Fibroblast of upper back skin (primary cell): ENCODE results near the gene SLC8B1.

Experiments
- DNase-seq: peaks from one replicate; pipeline ENCODE4 v3.0.0-alpha.2; 2013

SLC8B1 gene

DNA sequence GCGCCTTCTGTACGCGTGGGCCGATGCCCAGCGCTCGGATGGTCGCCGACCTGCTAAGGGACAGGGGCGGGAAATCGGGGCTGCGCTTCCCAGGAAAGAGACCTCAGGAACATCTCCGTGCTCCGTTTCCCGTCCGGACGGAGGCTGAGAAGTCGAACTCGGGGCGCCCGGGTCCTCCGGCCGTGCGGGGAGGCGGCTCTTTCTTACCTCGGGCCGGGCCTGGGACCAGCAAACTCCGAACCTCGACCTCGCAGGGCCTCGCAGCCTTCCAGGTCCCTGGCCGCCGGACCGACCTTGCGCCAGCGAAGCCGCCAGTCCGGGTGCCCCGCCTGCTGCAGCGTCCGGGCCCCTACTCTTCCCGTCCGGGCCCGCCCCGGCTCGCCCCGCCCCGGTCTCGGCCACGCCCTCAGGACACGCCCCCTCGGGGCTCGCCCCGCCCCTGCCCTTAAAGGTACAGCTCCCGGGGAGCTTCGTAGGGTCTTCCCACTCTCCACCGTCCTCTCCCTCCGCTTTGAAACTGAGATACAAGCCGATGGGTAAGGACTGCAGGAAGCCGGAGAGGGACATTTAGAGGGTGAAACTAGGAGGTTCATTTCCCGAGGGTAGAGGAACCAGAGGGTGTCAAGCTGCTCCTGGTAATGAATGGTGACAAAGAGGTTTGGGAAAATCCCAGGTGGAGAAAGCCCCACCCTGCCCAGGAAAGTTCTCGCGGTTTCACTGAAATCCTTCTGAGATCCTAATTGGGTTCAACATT lies at the start of gene SLC8B1:
Gene SLC8B1 (minus strand): TSS at position 324 of the 754 bp plus-strand sequence. CDS start 2,231 bp downstream, outside the sequence.
- DNase-seq = peak; percentile 70

DNA sequence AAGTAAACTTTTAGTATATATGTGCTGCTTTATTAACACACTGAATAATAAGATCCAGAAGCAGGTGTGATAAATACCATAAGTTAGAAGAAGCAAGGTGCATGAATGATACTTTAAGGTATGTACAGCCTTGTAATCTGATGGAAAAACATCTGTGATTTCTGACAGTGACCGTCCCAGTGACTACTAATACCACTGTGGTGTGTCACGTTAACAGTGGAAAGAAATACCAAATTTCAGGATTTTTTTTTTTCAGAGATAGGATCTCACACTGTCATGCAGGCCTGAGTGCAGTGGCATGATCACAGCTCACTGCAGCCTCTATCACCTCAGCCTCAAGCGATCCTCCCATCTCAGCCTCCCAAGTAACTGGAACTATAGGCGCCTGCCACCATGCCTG lies 47.3 kb upstream of the SLC8B1 start:
- DNase-seq = no peak

DNA sequence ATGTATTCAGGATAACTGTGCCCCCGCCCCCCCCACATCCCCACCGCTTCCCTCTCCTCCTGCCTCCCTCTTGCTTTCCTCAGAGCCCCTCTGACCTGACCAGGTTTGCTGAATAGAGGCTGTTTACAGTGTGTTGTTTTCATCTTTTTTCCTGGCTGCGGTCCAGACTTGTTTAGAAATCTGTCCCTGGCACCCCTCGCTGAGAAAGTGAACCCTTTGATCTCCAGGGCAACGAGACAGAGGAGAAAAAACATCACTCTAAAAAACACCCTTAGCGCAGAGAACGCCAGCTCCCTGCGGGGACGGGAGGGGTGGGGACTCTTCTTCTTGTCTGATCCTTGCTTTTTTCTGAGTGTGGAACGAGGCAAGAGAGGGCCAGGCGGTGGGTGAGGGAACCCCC lies 46.3 kb upstream of the SLC8B1 start:
- DNase-seq = no peak

DNA sequence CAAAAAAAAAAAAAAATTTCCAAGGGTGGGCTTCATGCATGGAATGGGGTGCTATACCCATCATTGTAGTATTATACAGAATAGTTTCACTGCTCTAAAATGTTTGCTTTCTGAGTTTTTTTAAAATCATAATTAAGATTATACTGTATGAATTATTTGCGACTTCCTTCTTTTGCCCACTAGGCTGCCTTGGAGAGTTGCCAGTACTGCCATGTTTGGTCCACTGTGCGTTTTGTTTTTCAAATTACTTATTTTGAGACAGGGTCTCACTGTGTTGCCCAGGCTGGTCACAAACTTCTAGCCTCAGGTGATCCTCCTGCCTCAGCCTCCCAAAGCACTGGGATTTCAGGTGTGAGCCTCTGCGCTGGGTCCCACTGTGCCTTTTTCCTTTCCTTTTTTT lies 43.4 kb upstream of the SLC8B1 start:
- DNase-seq = no peak

DNA sequence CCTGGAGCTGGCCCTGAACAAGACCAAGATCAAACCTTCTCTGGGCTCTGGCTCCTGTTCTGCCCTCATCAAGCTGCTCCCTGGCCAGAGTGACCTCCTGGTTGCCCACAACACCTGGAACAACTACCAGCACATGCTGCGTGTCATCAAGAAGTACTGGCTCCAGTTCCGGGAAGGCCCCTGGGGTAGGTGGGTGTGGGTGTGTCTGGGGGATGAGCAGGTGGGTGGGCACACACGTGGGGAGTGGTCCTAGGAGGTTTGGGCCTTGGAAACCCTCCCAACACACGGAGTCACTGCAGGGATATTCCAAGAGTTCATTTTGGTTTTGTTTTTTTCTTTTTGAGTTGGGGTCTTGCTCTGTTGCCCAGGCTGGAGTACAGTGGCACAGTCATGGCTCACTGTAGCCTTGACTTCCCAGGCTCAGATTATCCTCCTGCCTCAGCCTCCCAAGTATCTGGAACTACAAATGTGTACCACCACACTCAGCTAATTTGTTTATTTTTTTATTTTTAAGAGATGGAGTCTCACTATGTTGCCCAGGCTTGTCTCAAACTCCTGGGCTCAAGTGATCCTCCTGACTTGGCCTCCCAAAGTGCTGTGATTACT lies 40.0 kb upstream of the SLC8B1 start:
- no peak for DNase-seq

DNA sequence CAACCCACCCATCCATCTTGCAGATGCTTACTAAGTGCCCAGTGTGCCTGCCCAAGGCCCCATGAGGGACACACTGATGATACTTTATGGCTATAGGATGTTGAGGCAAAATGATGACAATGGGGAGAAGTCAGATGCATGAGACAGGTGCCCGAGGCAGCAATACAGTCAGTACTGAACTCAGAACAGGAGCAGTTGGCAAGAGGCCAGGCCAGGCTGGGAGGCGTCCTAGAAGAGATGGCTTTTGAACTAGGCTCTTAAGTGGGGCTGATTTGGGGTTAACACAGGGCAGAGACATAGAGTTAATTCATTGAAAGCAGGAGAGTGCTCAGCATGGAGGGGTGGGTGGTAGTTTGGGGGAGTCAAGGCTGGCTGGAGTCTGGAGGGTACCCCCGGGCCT lies 39.1 kb upstream of the SLC8B1 start:
- no peak for DNase-seq

DNA sequence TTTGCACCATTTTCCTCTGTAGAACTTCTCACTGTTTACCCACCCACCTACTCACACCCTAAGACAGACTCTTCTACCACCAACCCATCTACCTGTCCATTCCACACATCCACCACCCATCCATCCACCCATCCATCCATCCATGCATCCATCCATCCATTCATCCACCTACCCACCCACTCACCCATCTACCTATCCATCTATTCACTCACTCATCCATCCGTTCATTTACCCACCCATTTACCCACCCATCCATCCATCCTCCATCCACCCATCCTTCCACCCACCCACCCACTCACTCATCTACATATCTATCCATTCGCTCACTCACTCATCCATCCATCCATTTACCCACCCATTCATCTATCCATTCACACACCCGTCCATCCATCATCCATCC lies 38.5 kb upstream of the SLC8B1 start:
- DNase-seq = no peak

DNA sequence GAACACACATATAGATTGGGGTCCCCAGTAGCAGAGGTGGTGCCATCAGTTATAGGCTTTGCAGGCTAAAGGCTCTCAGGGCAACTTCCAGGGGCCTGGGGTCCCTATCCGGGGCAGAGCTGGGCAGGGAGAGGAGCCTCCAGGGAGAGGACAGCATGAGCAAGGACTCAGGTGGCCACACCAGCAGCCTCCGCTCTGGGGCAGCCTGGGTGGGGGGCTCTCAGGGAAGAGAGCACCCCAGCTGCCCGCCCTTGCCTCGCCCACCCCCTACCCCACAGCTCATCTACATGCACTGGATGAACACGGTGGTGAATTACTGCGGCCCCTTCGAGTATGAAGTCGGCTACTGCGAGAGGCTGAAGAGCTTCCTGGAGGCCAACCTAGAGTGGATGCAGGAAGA lies 37.5 kb upstream of the SLC8B1 start:
- no peak for DNase-seq

DNA sequence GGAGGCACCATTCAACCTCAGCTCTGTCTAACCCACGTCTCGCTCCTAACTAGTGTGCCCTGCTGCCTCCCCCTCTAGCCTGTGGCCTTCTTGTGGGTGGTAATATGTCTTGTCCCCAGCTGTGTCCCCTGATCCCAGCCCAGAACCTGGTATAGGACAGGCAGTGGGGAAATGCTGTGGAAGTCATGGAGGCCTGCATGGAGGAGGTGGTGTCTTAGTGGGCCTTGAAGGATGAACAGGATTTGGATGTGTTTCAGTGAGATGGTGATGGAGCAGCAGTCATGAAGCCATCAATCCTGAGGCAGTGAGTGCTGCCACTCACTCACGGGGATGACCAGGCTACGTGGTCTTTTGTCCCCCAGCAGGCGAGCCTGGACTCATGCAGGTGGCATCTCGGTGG lies 36.9 kb upstream of the SLC8B1 start:
- no peak for DNase-seq

DNA sequence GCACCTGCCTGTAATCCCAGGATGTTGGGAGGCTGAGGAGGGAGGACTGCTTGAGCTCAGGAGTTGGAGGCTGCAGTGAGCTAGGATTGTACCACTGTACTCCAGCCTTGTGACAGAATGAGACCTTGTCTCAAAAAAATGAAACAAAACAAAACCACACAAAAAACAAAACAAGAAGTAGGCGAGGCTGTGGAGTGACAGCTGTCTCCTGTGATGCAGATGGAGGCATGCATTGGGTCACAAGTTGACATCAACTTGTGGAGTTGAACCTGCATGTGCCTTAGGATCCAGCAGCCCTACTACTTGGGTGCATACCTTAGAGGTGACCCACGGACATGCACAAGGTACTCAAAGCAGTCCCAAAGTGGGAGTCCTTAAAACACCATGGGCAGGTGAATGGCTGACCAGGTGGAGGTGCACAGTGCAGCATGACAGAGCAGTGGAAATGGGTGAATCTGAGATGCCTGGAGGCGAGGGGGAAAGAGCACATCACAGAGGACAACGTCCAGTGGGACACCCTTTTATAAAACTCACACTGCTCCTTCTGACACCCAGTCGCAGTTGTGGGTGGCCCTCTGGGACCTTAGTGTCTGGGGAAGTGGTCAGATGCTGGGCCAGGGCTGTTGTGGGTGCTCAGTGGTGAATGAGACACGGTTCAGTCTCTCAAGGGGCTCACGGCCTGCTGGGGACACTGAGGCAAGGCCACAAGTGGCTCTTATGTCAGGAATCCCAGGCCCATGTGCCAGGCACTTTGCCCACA lies 36.2 kb upstream of the SLC8B1 start:
- DNase-seq = no peak

DNA sequence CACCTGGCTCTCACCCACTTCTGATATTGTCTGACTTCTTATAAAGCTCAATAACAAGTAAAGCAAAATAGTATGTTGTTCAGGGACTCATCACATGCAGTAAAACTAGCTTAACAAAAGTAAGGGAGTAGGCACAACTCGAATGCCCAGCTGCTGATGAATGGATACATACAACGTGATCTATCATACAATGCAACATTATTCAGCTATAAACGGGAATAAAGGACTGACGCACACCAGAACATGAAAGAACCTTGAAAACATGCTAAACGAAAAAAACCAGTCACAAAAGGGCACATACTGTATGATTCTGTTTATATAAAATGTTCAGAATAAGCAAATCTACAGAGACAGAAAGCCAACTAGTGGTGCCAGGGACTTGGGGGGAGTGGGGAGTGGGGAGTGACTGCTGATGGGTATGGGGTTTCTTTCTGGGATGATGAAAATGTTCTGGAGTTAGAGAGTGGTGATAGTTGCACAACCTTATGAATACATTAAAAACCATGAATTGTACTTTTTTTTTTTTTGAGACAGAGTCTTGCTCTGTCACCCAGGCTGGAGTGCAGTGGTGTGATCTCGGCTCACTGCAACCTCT lies 34.6 kb upstream of the SLC8B1 start:
- DNase-seq = no peak

DNA sequence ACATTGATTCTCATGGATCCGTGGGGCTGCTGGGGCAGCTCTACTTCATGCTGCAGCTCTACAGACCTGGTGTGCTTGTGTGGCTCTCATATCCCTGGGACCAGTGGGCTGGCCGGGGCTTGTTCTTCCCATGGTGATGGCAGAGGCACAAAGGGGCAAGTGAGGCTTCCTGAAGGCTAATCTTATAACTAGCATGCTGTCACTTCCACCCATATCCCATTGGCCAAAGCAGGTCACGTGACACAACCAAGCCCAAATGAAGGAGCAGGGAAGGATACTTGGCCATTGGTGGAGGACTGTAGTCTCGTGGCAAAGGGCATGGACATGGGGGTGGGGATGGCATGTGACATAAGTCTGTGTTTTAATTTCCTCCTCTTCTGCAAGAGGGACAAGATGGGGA lies 33.4 kb upstream of the SLC8B1 start:
- no peak for DNase-seq

DNA sequence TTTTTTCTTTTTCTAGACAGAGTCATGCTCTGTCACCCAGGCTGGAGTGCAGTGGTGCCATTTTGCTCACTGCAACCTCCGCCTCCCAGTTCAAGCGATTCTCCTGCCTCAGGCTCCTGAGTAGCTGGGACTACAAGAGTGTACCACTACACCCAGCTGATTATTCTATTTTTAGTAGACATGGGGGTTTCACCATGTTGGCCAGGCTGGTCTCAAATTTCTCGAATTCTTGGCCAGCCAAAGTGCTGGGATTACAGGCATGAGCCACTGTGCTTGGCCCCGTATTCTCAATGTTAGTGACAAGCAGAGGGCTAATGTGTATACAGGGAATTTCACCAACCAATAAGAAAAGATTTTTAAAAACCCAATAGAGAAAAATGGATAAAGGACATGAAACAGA lies 31.9 kb upstream of the SLC8B1 start:
- no peak for DNase-seq

DNA sequence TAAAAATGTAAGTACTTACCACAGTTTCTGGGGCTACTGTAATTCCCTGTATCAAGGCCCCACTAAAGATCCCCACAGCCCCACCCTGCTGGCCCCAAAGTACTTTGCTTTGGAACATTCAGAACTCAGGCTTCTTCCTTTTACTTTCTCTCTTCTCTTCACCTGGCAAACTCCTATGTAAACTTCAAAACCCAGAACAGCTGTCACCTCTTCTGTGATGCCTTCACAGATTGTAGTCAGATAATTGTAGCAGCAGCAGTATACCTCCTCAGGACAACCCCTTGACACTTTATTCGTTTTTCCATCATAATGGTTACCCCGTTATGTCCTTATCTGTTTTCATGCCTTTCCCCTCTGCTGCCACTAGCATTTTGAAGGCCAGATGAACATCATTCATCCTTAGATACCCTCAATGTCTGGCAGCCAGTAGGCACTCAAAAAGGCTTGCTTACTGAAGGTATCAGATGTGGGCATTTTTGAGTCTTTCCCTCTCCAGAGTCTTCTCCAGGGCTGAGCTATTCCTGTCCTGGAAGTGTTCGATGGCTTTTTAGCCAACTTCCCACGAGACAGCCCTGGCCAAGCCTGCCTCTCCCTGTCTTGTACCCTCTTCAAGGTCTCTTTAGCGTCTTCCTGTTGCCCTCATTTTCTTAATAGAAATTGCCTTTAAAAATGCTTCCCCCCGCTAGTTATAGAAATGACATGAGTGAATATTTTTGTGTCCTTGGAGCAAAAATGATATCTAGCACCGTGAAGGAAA lies 30.9 kb upstream of the SLC8B1 start:
- DNase-seq = no peak

DNA sequence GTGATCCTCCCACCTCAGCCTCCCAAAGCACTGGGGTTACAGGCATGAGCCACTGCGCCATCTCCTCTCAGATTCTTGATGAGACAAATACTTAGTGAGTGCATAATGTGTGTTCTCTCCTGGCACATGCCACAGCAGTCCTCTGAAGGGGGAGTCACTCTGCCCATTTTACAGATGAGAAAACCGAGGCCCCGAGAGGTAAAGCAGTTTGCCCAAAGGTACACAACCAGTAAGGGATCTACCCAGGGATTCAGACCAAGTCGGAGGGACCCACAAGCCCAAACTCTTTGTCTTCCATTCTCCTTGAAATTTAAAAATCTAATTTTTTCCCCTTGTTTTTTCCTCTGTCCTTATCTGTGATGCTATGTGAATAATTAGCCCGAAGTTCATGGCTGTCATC lies 29.8 kb upstream of the SLC8B1 start:
- DNase-seq = no peak

DNA sequence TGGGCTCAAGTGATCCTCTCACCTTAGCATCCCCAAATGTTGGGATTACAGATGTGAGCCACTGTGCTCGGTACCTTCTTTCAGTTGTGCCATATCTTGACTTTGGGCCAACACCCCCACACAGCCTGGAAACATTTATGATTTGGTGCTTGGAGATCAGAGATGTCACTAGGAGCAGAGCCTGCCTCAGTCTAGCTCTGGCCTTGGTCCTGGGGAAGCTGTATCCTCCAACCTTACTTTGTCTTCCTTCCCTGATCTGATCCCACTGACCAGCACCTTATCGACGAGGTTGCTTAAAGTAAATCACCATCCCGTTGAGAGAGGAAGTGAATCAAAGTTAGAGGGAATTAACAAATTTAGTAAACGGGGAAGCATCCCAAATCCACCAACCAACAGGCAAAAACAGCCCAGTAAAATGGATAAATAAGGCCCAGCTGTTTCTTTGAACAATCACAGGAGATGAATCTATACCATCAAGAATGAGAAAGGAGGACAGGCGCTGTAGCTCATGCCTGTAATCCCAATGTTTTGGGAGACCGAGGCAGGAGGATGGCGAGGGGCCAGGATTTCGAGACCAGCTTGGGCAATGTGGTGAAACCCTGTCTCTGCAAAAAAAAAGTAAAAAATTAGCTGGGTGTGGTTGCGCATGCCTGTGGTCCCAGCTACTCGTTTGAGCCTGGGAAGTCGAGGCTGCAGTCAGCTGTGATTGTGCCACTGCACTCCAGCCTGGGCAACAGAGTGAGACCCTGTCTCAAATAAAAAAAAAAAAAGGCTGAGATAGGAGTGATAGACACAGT lies 26.9 kb upstream of the SLC8B1 start:
- no peak for DNase-seq

DNA sequence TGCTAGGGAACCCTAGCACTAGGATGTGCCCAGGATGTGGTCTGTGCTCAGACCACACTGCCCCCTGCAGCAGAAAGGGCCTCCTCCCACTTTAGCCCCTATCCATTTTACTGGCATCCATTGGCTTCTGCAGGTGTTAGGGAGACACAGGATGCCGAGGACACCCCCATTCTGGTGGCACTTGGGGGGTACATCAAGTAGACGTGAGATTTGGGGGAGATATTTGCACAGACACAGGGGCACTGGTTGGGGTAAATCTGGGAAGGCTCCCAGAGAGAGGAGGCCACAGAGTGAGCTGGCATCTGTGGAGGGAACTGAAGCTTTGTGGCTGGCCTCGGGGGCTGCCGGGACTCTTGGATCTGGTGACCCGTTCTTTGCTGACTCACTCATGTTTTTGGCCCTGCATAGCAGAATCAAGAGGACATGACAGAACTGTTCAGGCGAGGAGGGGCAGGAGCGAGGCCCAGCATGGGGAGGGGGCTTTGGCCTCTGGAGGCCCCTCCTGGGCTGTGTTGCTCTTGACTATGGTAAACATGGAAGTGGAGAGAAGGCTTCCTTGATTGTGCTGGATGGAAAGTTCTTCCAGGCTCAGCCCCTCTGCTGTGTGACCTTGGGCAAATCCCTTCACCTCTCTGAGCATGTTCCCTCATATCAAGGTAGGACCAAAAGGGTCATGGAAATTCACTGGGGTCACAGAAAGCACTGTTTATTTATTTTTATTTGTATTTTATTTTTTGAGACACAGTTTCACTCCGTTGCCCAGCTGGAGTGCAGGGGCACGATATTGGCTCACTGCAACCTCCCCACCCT lies 25.2 kb upstream of the SLC8B1 start:
- no peak for DNase-seq

DNA sequence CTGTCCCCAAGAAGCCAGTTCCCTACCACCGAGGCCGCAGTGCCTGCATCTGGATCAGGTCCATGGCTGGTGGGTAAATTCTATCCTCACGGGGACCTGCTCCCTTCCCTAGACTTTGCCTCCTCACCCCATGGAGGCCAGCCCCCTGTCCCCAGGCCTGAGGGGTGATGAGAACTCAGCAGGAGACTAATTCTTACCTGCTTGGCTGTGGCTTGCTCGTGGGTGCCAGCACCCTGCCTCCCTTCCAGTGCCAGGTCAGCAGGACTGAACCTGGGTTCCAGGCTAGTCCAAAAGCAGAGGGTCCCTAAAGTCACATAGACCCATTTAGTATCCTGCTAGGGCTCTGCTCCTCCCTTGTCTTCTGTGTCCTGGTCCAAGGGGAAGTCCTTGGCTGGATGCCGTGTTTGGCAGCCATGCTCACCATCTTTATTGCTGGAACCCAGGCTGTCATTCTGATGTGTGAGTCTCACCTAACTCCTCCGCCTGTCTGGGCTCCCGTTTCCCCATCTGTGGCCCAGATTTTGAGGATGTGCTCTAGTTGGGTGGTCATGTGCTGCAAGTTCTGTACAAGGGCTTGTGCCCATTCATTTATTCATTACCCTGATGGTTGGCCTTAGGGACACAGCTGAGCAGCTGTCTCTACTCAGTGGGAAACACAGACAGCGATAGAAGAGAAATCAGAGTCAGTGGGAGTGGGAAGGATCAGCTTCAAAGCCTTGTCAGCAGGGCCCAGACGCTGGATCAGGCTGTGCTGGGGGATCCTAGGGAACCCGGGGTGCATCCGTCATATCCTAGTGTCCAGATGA lies 24.4 kb upstream of the SLC8B1 start:
- peak; percentile 32 for DNase-seq

DNA sequence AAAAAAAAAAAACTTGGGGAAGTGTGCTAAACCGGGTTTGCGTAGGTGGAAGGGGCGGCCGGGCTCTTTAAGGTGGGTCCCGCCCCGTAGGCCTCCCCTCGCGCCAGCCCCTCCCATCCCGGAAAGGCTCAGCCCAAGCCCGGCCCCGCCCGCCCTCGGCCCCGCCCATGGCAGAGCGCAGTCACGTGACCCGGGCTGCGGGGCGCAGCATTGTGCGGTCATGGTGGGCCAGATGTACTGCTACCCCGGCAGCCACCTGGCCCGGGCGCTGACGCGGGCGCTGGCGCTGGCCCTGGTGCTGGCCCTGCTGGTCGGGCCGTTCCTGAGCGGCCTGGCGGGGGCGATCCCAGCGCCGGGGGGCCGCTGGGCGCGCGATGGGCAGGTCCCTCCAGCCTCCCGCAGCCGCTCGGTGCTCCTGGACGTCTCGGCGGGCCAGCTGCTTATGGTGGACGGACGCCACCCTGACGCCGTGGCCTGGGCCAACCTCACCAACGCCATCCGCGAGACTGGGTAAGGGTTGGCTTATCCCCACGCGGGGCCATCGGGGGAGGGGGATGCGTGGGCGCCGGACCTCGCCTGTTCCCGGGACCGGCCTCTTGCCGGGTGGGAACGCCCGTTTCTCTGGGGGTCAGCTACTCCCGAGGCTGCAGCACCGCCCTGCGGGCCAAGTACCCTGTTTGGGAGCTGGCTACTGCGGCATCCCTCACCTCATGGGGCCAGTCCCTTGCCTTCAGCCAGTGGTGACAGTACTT lies 23.6 kb upstream of the SLC8B1 start, which contains the start of gene PLBD2:
Gene PLBD2 (plus strand): TSS at position 207 of the 752 bp plus-strand sequence. CDS start 14 bp downstream, at position 221.
- peak; percentile 93 for DNase-seq
